HL-60 (cell line): Measurements from ENCODE around the gene PPCS.

Experiments
- CTCF ChIP-seq: IDR thresholded peaks from one replicate; pipeline ENCODE4 v1.5.1; 2011; ENCODE audit warnings: low read length, control low read depth, inconsistent platforms; ENCODE audit not compliant: insufficient read depth
- GABPA ChIP-seq: IDR thresholded peaks from 2 replicates; pipeline ENCODE4 v1.6.1; 2012; ENCODE audit warnings: low read depth
- POLR2AphosphoS5 ChIP-seq: IDR thresholded peaks from 2 replicates; pipeline ENCODE4 v1.6.1; 2012; ENCODE audit warnings: low read depth
- SPI1 ChIP-seq: IDR thresholded peaks from 2 replicates; pipeline ENCODE4 v1.6.1; 2012; ENCODE audit warnings: low read depth, mild to moderate bottlenecking, borderline replicate concordance
- TF ChIP-seq, protein P1 (sequence below): IDR thresholded peaks from 2 replicates; pipeline ENCODE4 v1.6.1; 2012; ENCODE audit warnings: low read depth; ENCODE audit not compliant: insufficient replicate concordance

- TF ChIP-seq CTCF (no peak), POLR2AphosphoS5 (no peak), GABPA (no peak), SPI1 (no peak)
- TF ChIP-seq, protein P1, sequence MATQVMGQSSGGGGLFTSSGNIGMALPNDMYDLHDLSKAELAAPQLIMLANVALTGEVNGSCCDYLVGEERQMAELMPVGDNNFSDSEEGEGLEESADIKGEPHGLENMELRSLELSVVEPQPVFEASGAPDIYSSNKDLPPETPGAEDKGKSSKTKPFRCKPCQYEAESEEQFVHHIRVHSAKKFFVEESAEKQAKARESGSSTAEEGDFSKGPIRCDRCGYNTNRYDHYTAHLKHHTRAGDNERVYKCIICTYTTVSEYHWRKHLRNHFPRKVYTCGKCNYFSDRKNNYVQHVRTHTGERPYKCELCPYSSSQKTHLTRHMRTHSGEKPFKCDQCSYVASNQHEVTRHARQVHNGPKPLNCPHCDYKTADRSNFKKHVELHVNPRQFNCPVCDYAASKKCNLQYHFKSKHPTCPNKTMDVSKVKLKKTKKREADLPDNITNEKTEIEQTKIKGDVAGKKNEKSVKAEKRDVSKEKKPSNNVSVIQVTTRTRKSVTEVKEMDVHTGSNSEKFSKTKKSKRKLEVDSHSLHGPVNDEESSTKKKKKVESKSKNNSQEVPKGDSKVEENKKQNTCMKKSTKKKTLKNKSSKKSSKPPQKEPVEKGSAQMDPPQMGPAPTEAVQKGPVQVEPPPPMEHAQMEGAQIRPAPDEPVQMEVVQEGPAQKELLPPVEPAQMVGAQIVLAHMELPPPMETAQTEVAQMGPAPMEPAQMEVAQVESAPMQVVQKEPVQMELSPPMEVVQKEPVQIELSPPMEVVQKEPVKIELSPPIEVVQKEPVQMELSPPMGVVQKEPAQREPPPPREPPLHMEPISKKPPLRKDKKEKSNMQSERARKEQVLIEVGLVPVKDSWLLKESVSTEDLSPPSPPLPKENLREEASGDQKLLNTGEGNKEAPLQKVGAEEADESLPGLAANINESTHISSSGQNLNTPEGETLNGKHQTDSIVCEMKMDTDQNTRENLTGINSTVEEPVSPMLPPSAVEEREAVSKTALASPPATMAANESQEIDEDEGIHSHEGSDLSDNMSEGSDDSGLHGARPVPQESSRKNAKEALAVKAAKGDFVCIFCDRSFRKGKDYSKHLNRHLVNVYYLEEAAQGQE: no peak
Measured at GRCh38 chr1:42469727-42470126, 13.4 kb downstream of the PPCS start.
